ENCODE data around the gene KCNH1. TPM values are rescaled to one million over a fixed set of nuclear protein-coding genes. Genes with fewer than 3 reads are reported as not detected.
A peak's percentile ranks its signal among the peaks of the same experiment; 100 is the strongest.

The KCNH1 gene
- total and polyA plus RNA-seq, 9 of the 15 experiments (the other 6 are each of a cell fraction or from before 2014, with no cell fraction given): not detected

- TF ChIP-seq ZNF76 (CRISPR knock-in tag; IDR thresholded peaks at IDR 0.05; ENCODE audit: borderline replicate concordance) (no peak), ZNF384 (IDR thresholded peaks at IDR 0.05; ENCODE audit: low read depth, low read length) (no peak), WHSC1 (IDR thresholded peaks at IDR 0.05; ENCODE audit: low read length) (no peak), POLR2H (tag; IDR thresholded peaks at IDR 0.05; ENCODE audit: low read depth) (no peak), ELK3 (CRISPR knock-in tag; IDR thresholded peaks at IDR 0.05) (no peak)
Observed at GRCh38 chr1:211024901-211025300, 109.0 kb downstream of the KCNH1 start (continued).

GRCh38 chr1:211019266-211019665, 114.7 kb downstream of the KCNH1 start:
- in situ Hi-C loops (cut with MboI): no loop called here
- no TSS peak for BruUV-seq (replicated peaks)
- 0% methylated on average over 1 of the region's 1 CpG for WGBS (ENCODE audit: insufficient coverage, low coverage, missing lambda C conversion rate)
- Histone ChIP-seq H3K9ac (ENCODE audit: insufficient read depth in 1 of 2, low read depth in 2 of 2, low read length in 2 of 2) (no peak overlapping the region), H2AFZ (ENCODE audit: low read depth, low read length) (no peak overlapping the region), H3K4me1 (replicated peaks in 1 of 2; ENCODE audit: control insufficient read depth in 2 of 2, insufficient read depth in 2 of 2, low read length in 2 of 2) (no peaks in the 10 kb centered on the region), H3K9me3 (replicated peaks; ENCODE audit: control insufficient read depth, insufficient read depth, low read depth, low read length) (no peaks in the 10 kb centered on the region), H3K79me2 (ENCODE audit: control insufficient read depth, insufficient read depth, low read length) (no peaks in the 10 kb centered on the region), H4K20me1 (replicated peaks; ENCODE audit: control insufficient read depth, insufficient read depth, low read length) (no peaks in the 10 kb centered on the region), H3K27me3 (ENCODE audit: control insufficient read depth in 2 of 2, insufficient read depth in 2 of 2, low read length in 2 of 2) (no peaks in the 10 kb centered on the region), H3K27ac (ENCODE audit: extremely low read depth, low read depth, low read length) (no peak overlapping the region), H3K9me1 (ENCODE audit: control insufficient read depth, insufficient read depth, low read length) (no peaks in the 10 kb centered on the region), H3K4me3 (no peak overlapping the region), H3K4me2 (ENCODE audit: insufficient read depth, low read length) (no peak overlapping the region), H3K36me3 (ENCODE audit: control insufficient read depth, insufficient read depth, low read length) (no peaks in the 10 kb centered on the region)
- POLR2A ChIA-PET: no interaction called here
- no peak for DNase-seq (ENCODE audit: extremely low read depth in 1 of 4, low spot score in 3 of 4)
- intact Hi-C loops (cut with micrococcal nuclease): no loop called here
- ATAC-seq: no peak
- FAIRE-seq: no peak
- CTCF ChIA-PET (ENCODE audit: low intra/inter-chr PET ratio): no interaction called here
- TF ChIP-seq GTF2F1 (IDR thresholded peaks at IDR 0.05; ENCODE audit: low read depth, low read length) (no peak), TAF9B (IDR thresholded peaks at IDR 0.05; ENCODE audit: partially characterized antibody) (no peak), RREB1 (CRISPR knock-in tag; IDR thresholded peaks at IDR 0.05) (no peak), NFIX (CRISPR knock-in tag; IDR thresholded peaks at IDR 0.05; ENCODE audit: low read depth) (peak; percentile 88), AFF1 (IDR thresholded peaks at IDR 0.05; ENCODE audit: low read depth in 1 of 2, partially characterized antibody in 2 of 2) (no peak), HIVEP1 (CRISPR knock-in tag; IDR thresholded peaks at IDR 0.05) (no peak)
